H1 (cell line): ENCODE data around the gene ATP1B3. TPM values are rescaled to one million over a fixed set of nuclear protein-coding genes. Genes with fewer than 3 reads are reported as not detected.
A peak's percentile ranks its signal among the peaks of the same experiment; 100 is the strongest.

Experiments
- CTCF ChIA-PET: fragments of 300-600 bp; sonication (Branson Sonifier 250); formaldehyde crosslinking; loops from one replicate; lab custom pipeline; 2021; ENCODE audit not compliant: partially characterized antibody; lab: Charles Lee
- POLR2A ChIA-PET: fragments of 300-600 bp; sonication (Branson Sonifier 250); formaldehyde crosslinking; loops from one replicate; lab custom pipeline; 2021; ENCODE audit warnings: inconsistent platforms; ENCODE audit not compliant: partially characterized antibody; lab: Charles Lee
- DNase-seq, 2 experiments: peaks; one replicate each; pipeline versions ENCODE4 v3.0.0 to v3.0.0-alpha.2; 2010 to 2022; ENCODE audit warnings: low spot score in 2 of 2, low read depth in 1 of 2, mixed read lengths in 1 of 2
- FAIRE-seq: peaks from 2 replicates; lab custom pipeline; 2011; peaks lifted over from hg19 to GRCh38; lab: Jason Lieb, UNC
- H2AFZ ChIP-seq: 2 replicates; pipeline ENCODE4 v1.8.1; 2012; ENCODE audit warnings: low read length, inconsistent platforms
- H2AK5ac ChIP-seq: 2 replicates; pipeline ENCODE4 v1.6.1; 2013; ENCODE audit warnings: low read depth, low read length
- H2BK120ac ChIP-seq: replicated peaks from 2 replicates; pipeline ENCODE3; 2013; ENCODE audit warnings: low read depth, low read length, inconsistent platforms
- H2BK12ac ChIP-seq: 2 replicates; pipeline ENCODE4 v1.6.1; 2013; ENCODE audit warnings: low read depth, low read length
- H2BK15ac ChIP-seq: 2 replicates; pipeline ENCODE4 v1.6.1; 2013; ENCODE audit warnings: low read length
- H2BK20ac ChIP-seq: 2 replicates; pipeline ENCODE4 v1.6.1; 2013; ENCODE audit warnings: low read length
- H2BK5ac ChIP-seq: 2 replicates; pipeline ENCODE4 v1.6.1; 2013; ENCODE audit warnings: low read depth, low read length
- H3K14ac ChIP-seq: 2 replicates; pipeline ENCODE4 v1.6.1; 2013; ENCODE audit warnings: inconsistent platforms; ENCODE audit not compliant: insufficient read length
- H3K18ac ChIP-seq: 2 replicates; pipeline ENCODE4 v1.6.1; 2013; ENCODE audit warnings: low read length; ENCODE audit errors: extremely low read depth
- H3K23ac ChIP-seq: 2 replicates; pipeline ENCODE4 v1.6.1; 2013; ENCODE audit warnings: inconsistent platforms; ENCODE audit not compliant: insufficient read length
- H3K23me2 ChIP-seq: 2 replicates; pipeline ENCODE4 v1.6.1; 2013; ENCODE audit warnings: low read depth, low read length
- H3K27ac ChIP-seq: 2 replicates; pipeline ENCODE4 v1.6.1; 2011; ENCODE audit warnings: low read depth, low read length, inconsistent platforms
- H3K27me3 ChIP-seq, 4 experiments: replicated peaks in 1 of 4; 1 replicate in 1 of 4; 2 replicates in 3 of 4; pipeline versions ENCODE4 v1.6.1 to v1.8.1; 2011 to 2013; ENCODE audit warnings: low read length in 3 of 4, mild to moderate bottlenecking in 3 of 4, inconsistent platforms in 2 of 4, mixed read lengths in 2 of 4, moderate library complexity in 1 of 4; ENCODE audit not compliant: control insufficient read depth in 3 of 4, insufficient read depth in 3 of 4; ENCODE audit errors: extremely low read depth in 1 of 4
- H3K36me3 ChIP-seq, 4 experiments: 2 replicates each; pipeline versions ENCODE4 v1.6.1 to v1.8.1; 2011 to 2013; ENCODE audit warnings: mild to moderate bottlenecking in 4 of 4, low read length in 3 of 4, moderate library complexity in 2 of 4, control low read depth in 1 of 4, inconsistent platforms in 1 of 4; ENCODE audit not compliant: insufficient read depth in 4 of 4, control insufficient read depth in 2 of 4
- H3K4ac ChIP-seq: replicated peaks from 2 replicates; pipeline ENCODE3; 2013; ENCODE audit warnings: low read length, low read depth, mixed read lengths, inconsistent platforms; ENCODE audit not compliant: insufficient read length
- H3K4me1 ChIP-seq, 4 experiments: replicated peaks in 1 of 4; 1 replicate in 1 of 4; 2 replicates in 3 of 4; pipeline versions ENCODE4 v1.6.1 to v1.8.1; 2011 to 2013; ENCODE audit warnings: low read length in 3 of 4, inconsistent platforms in 2 of 4, mixed read lengths in 1 of 4; ENCODE audit not compliant: insufficient read depth in 4 of 4, control insufficient read depth in 3 of 4
- H3K4me2 ChIP-seq, 2 experiments: 2 replicates each; pipeline versions ENCODE4 v1.6.1 to v1.8.1; 2011 to 2013; ENCODE audit warnings: low read depth in 2 of 2, low read length in 2 of 2, control low read depth in 1 of 2, inconsistent platforms in 1 of 2, mild to moderate bottlenecking in 1 of 2; ENCODE audit not compliant: insufficient read depth in 1 of 2
- H3K4me3 ChIP-seq, 4 experiments: fragments of 200-600, 300-600 bp in 1 of 4; sonication (generic), shearing (Covaris generic), sonication (Bioruptor Twin) in 1 of 4; 2 replicates each; pipeline versions ENCODE4 v1.5.1 to v1.8.1; 2011 to 2016; ENCODE audit warnings: low read length in 4 of 4, low read depth in 3 of 4, control low read depth in 2 of 4, inconsistent platforms in 2 of 4, mild to moderate bottlenecking in 2 of 4, mixed read lengths in 1 of 4, moderate library complexity in 1 of 4; ENCODE audit not compliant: insufficient read depth in 2 of 4; ENCODE audit errors: extremely low read depth in 1 of 4
- H3K56ac ChIP-seq: replicated peaks from 2 replicates; pipeline ENCODE3; 2013; ENCODE audit warnings: low read depth, mild to moderate bottlenecking, mixed read lengths, low read length, inconsistent platforms; ENCODE audit not compliant: insufficient read length
- H3K79me1 ChIP-seq: 2 replicates; pipeline ENCODE4 v1.6.1; 2013; ENCODE audit warnings: low read depth, low read length, control low read depth
- H3K79me2 ChIP-seq, 2 experiments: 2 replicates each; pipeline versions ENCODE4 v1.6.1 to v1.8.1; 2012 to 2013; ENCODE audit warnings: low read length in 2 of 2, mild to moderate bottlenecking in 2 of 2, inconsistent platforms in 1 of 2; ENCODE audit not compliant: insufficient read depth in 2 of 2, control insufficient read depth in 1 of 2
- H3K9ac ChIP-seq, 4 experiments: replicated peaks in 1 of 4; 1 replicate in 1 of 4; 2 replicates in 3 of 4; pipeline versions ENCODE4 v1.6.1 to v1.8.1; 2011 to 2013; ENCODE audit warnings: low read depth in 3 of 4, low read length in 3 of 4, control low read depth in 2 of 4, mild to moderate bottlenecking in 2 of 4, moderate library complexity in 2 of 4, inconsistent platforms in 1 of 4; ENCODE audit errors: extremely low read depth in 1 of 4
- H3K9me3 ChIP-seq, 2 experiments: 2 replicates each; pipeline versions ENCODE4 v1.6.1 to v1.8.1; 2012 to 2013; ENCODE audit warnings: mild to moderate bottlenecking in 2 of 2, moderate library complexity in 2 of 2, control low read depth in 1 of 2, inconsistent platforms in 1 of 2, low read depth in 1 of 2, low read length in 1 of 2, mixed read lengths in 1 of 2; ENCODE audit not compliant: insufficient read depth in 2 of 2
- H4K20me1 ChIP-seq, 2 experiments: replicated peaks in 1 of 2; 2 replicates each; pipeline versions ENCODE3 to v1.8.1; 2011 to 2013; ENCODE audit warnings: inconsistent platforms in 2 of 2, low read length in 2 of 2, mild to moderate bottlenecking in 1 of 2; ENCODE audit not compliant: insufficient read depth in 2 of 2, control insufficient read depth in 1 of 2
- H4K5ac ChIP-seq: 2 replicates; pipeline ENCODE4 v1.6.1; 2013; ENCODE audit warnings: low read length, low read depth, mixed read lengths, inconsistent platforms; ENCODE audit not compliant: insufficient read length
- H4K8ac ChIP-seq: 2 replicates; pipeline ENCODE4 v1.8.0; 2013; ENCODE audit warnings: mild to moderate bottlenecking, moderate library complexity, low read length, inconsistent platforms; ENCODE audit not compliant: insufficient read depth; ENCODE audit errors: extremely low read depth
- H4K91ac ChIP-seq: replicated peaks from 2 replicates; pipeline ENCODE3; 2013; ENCODE audit warnings: low read length, mixed read lengths, inconsistent platforms; ENCODE audit not compliant: insufficient read length
- ATF2 ChIP-seq: IDR thresholded peaks from 2 replicates; pipeline ENCODE4 v1.6.1; 2012; ENCODE audit warnings: low read length, inconsistent platforms
- ATF3 ChIP-seq: IDR thresholded peaks from 2 replicates; pipeline ENCODE4 v1.6.1; 2011; ENCODE audit warnings: low read depth, mild to moderate bottlenecking, low read length; ENCODE audit not compliant: insufficient read depth
- CBX8 ChIP-seq: fragments of 300-800, 300-1000 bp; sonication (generic); IDR thresholded peaks from 2 replicates; pipeline ENCODE4 v1.7.1; 2016; ENCODE audit warnings: low read depth, low read length, borderline replicate concordance
- CEBPB ChIP-seq: IDR thresholded peaks from 2 replicates; pipeline ENCODE4 v1.6.1; 2012; ENCODE audit warnings: low read depth, low read length
- KDM4A ChIP-seq: IDR thresholded peaks from one replicate; pipeline ENCODE4 v1.7.1; 2012; ENCODE audit warnings: low read depth, mild to moderate bottlenecking, moderate library complexity, low read length, inconsistent platforms; ENCODE audit not compliant: severe bottlenecking
- PHF8 ChIP-seq: fragments of 200-600 bp; sonication (generic); conservative IDR thresholded peaks from 2 replicates; pipeline ENCODE4 v1.7.1; 2012; ENCODE audit warnings: low read depth, mild to moderate bottlenecking, inconsistent platforms, low read length, moderate library complexity
- RFX5 ChIP-seq: IDR thresholded peaks from 2 replicates; pipeline ENCODE4 v1.6.1; 2011; ENCODE audit warnings: low read depth, low read length, improper control_type of control experiment, borderline replicate concordance
- SAP30 ChIP-seq: fragments of 300-600 bp; sonication (generic); IDR thresholded peaks from 2 replicates; pipeline ENCODE4 v1.7.1; 2012; ENCODE audit warnings: low read length, moderate library complexity, mild to moderate bottlenecking, inconsistent platforms; ENCODE audit not compliant: insufficient read depth, insufficient replicate concordance
- SIRT6 ChIP-seq: IDR thresholded peaks from one replicate; pipeline ENCODE4 v1.7.1; 2012; ENCODE audit warnings: low read length, inconsistent platforms
- SP2 ChIP-seq: IDR thresholded peaks from 2 replicates; pipeline ENCODE4 v1.6.1; 2012; ENCODE audit warnings: mild to moderate bottlenecking, low read length, inconsistent platforms
- TCF12 ChIP-seq: IDR thresholded peaks from 2 replicates; pipeline ENCODE4 v1.6.1; 2011; ENCODE audit warnings: low read depth, mild to moderate bottlenecking, low read length
- WGBS, 2 experiments: shearing (Covaris generic) in 1 of 2; methylation state at CpG; one replicate each; pipeline versions ENCODE4 v1.1.6 to v1.1.7; 2013 to 2015; ENCODE audit warnings: low lambda C conversion rate in 2 of 2, mixed read lengths in 2 of 2, inconsistent platforms in 1 of 2, low coverage in 1 of 2, missing lambda C conversion rate in 1 of 2; ENCODE audit not compliant: insufficient replicate concordance in 2 of 2, insufficient coverage in 1 of 2, insufficient read length in 1 of 2; ENCODE audit errors: extremely low coverage in 1 of 2, missing lambda C conversion rate in 1 of 2; 5-methylcytosine and 5-hydroxymethylcytosine counted together
- polyA plus RNA-seq, 7 experiments: library from polyadenylated mRNA; depleted of rRNA in 3 of 7; stranded (reverse) in 5 of 7; unstranded in 2 of 7; fragments of >200 nt in 5 of 7; fragments of 200-250 nt in 2 of 7; gene quantifications; 1 replicate in 5 of 7; 2 replicates in 1 of 7; 4 replicates in 1 of 7; pipeline versions ENCODE4 v1.2.1 to v1.2.3, GENCODE V29; 2011 to 2013; ENCODE audit warnings: missing spikeins in 2 of 7, mixed read lengths in 2 of 7
- total RNA-seq: library from RNA; stranded (reverse); fragmentation: NEBNext Ultra II Directional; extraction: Animal tissue kit (Norgen Biotek cat#: 25700); gene quantifications from 2 replicates; pipeline ENCODE4 v1.2.1, GENCODE V29; 2021

ATP1B3 gene
- total and polyA plus RNA-seq, 2 of the 8 experiments (the other 6 are each of a cell fraction or from before 2014, with no cell fraction given), result 233 to 342 TPM

GRCh38 chr3:141938011-141938500, 61.6 kb downstream of the ATP1B3 start:
- no peaks in the 10 kb centered on the region for H4K20me1 ChIP-seq
- H3K79me1 ChIP-seq, result no peaks in the 10 kb centered on the region
- H2BK5ac ChIP-seq, result no peak overlapping the region
- DNase-seq (peak in 1 of 2 experiments; percentile 32), FAIRE-seq (no peak)
- no peak overlapping the region; a peak in 1 of 4 replicates for H3K4me2 ChIP-seq
- no peak overlapping the region for H2AK5ac ChIP-seq
- no peak overlapping the region for H3K9ac ChIP-seq
- no peak overlapping the region for H2BK120ac ChIP-seq
- H3K4me1 ChIP-seq, result peaks cover 0 to 4% (median 0%) of the 10 kb centered on the region in 4 experiments; a peak in 1 of 7 replicates
- CTCF ChIA-PET, result interaction anchor here (0.6 to 1.0 kb wide), 2 partner anchors 89 to 403 kb away, joined by 3 to 4 read pairs; no protein-coding TSS in a partner anchor
- H3K79me2 ChIP-seq, result no peaks in the 10 kb centered on the region
- H3K23ac ChIP-seq, result no peak overlapping the region
- no peak overlapping the region for H3K56ac ChIP-seq
- no peak overlapping the region; the same call in 1 of the 2 replicates for H4K8ac ChIP-seq
- POLR2A ChIA-PET, result interaction anchor here (0.6 kb wide), 1 partner anchor 90 kb away, joined by 3 read pairs; no protein-coding TSS in a partner anchor
- H4K91ac ChIP-seq, result no peak overlapping the region
- H3K23me2 ChIP-seq, result no peaks in the 10 kb centered on the region
- H3K4ac ChIP-seq, result no peak overlapping the region
- H4K5ac ChIP-seq, result no peak overlapping the region
- no peak overlapping the region for H2BK20ac ChIP-seq
- no peak overlapping the region for H3K18ac ChIP-seq
- H2BK15ac ChIP-seq, result no peak overlapping the region
- 91% methylated on average over 15 of the region's 20 CpGs; no CpG with 5 or more reads in 1 of the 2 experiments for WGBS, 2 experiments
- no peaks in the 10 kb centered on the region for H3K27me3 ChIP-seq
- no peak overlapping the region for H3K27ac ChIP-seq
- H3K14ac ChIP-seq, result no peak overlapping the region
- no peaks in the 10 kb centered on the region for H3K36me3 ChIP-seq
- H2AFZ ChIP-seq, result no peak overlapping the region
- H2BK12ac ChIP-seq, result no peak overlapping the region
- H3K9me3 ChIP-seq, result no peaks in the 10 kb centered on the region
- H3K4me3 ChIP-seq, result no peak overlapping the region
- TF ChIP-seq ATF2 (no peak), PHF8 (no peak), CBX8 (no peak), SP2 (no peak), RFX5 (no peak), SIRT6 (no peak), SAP30 (no peak), ATF3 (no peak), CEBPB (no peak), KDM4A (no peak), TCF12 (no peak)
